H1 (cell line): ENCODE measurements around the gene P3H2. TPM values are rescaled to one million over a fixed set of nuclear protein-coding genes. Genes with fewer than 3 reads are reported as not detected.

Source experiments
- CTCF ChIA-PET: fragments of 300-600 bp; sonication (Branson Sonifier 250); formaldehyde crosslinking; loops from one replicate; lab custom pipeline; 2021; ENCODE audit not compliant: partially characterized antibody; lab: Charles Lee
- POLR2A ChIA-PET: fragments of 300-600 bp; sonication (Branson Sonifier 250); formaldehyde crosslinking; loops from one replicate; lab custom pipeline; 2021; ENCODE audit warnings: inconsistent platforms; ENCODE audit not compliant: partially characterized antibody; lab: Charles Lee
- DNase-seq, 2 experiments: peaks; one replicate each; pipeline versions ENCODE4 v3.0.0 to v3.0.0-alpha.2; 2010 to 2022; ENCODE audit warnings: low spot score in 2 of 2, low read depth in 1 of 2, mixed read lengths in 1 of 2
- FAIRE-seq: peaks from 2 replicates; lab custom pipeline; 2011; peaks lifted over from hg19 to GRCh38; lab: Jason Lieb, UNC
- H2AFZ ChIP-seq: 2 replicates; pipeline ENCODE4 v1.8.1; 2012; ENCODE audit warnings: low read length, inconsistent platforms
- H2AK5ac ChIP-seq: 2 replicates; pipeline ENCODE4 v1.6.1; 2013; ENCODE audit warnings: low read depth, low read length
- H2BK120ac ChIP-seq: replicated peaks from 2 replicates; pipeline ENCODE3; 2013; ENCODE audit warnings: low read depth, low read length, inconsistent platforms
- H2BK12ac ChIP-seq: 2 replicates; pipeline ENCODE4 v1.6.1; 2013; ENCODE audit warnings: low read depth, low read length
- H2BK15ac ChIP-seq: 2 replicates; pipeline ENCODE4 v1.6.1; 2013; ENCODE audit warnings: low read length
- H2BK20ac ChIP-seq: 2 replicates; pipeline ENCODE4 v1.6.1; 2013; ENCODE audit warnings: low read length
- H2BK5ac ChIP-seq: 2 replicates; pipeline ENCODE4 v1.6.1; 2013; ENCODE audit warnings: low read depth, low read length
- H3K14ac ChIP-seq: 2 replicates; pipeline ENCODE4 v1.6.1; 2013; ENCODE audit warnings: inconsistent platforms; ENCODE audit not compliant: insufficient read length
- H3K18ac ChIP-seq: 2 replicates; pipeline ENCODE4 v1.6.1; 2013; ENCODE audit warnings: low read length; ENCODE audit errors: extremely low read depth
- H3K23ac ChIP-seq: 2 replicates; pipeline ENCODE4 v1.6.1; 2013; ENCODE audit warnings: inconsistent platforms; ENCODE audit not compliant: insufficient read length
- H3K23me2 ChIP-seq: 2 replicates; pipeline ENCODE4 v1.6.1; 2013; ENCODE audit warnings: low read depth, low read length
- H3K27ac ChIP-seq: 2 replicates; pipeline ENCODE4 v1.6.1; 2011; ENCODE audit warnings: low read depth, low read length, inconsistent platforms
- H3K27me3 ChIP-seq, 4 experiments: replicated peaks in 1 of 4; 1 replicate in 1 of 4; 2 replicates in 3 of 4; pipeline versions ENCODE4 v1.6.1 to v1.8.1; 2011 to 2013; ENCODE audit warnings: low read length in 3 of 4, mild to moderate bottlenecking in 3 of 4, inconsistent platforms in 2 of 4, mixed read lengths in 2 of 4, moderate library complexity in 1 of 4; ENCODE audit not compliant: control insufficient read depth in 3 of 4, insufficient read depth in 3 of 4; ENCODE audit errors: extremely low read depth in 1 of 4
- H3K36me3 ChIP-seq, 4 experiments: 2 replicates each; pipeline versions ENCODE4 v1.6.1 to v1.8.1; 2011 to 2013; ENCODE audit warnings: mild to moderate bottlenecking in 4 of 4, low read length in 3 of 4, moderate library complexity in 2 of 4, control low read depth in 1 of 4, inconsistent platforms in 1 of 4; ENCODE audit not compliant: insufficient read depth in 4 of 4, control insufficient read depth in 2 of 4
- H3K4ac ChIP-seq: replicated peaks from 2 replicates; pipeline ENCODE3; 2013; ENCODE audit warnings: low read length, low read depth, mixed read lengths, inconsistent platforms; ENCODE audit not compliant: insufficient read length
- H3K4me1 ChIP-seq, 4 experiments: replicated peaks in 1 of 4; 1 replicate in 1 of 4; 2 replicates in 3 of 4; pipeline versions ENCODE4 v1.6.1 to v1.8.1; 2011 to 2013; ENCODE audit warnings: low read length in 3 of 4, inconsistent platforms in 2 of 4, mixed read lengths in 1 of 4; ENCODE audit not compliant: insufficient read depth in 4 of 4, control insufficient read depth in 3 of 4
- H3K4me2 ChIP-seq, 2 experiments: 2 replicates each; pipeline versions ENCODE4 v1.6.1 to v1.8.1; 2011 to 2013; ENCODE audit warnings: low read depth in 2 of 2, low read length in 2 of 2, control low read depth in 1 of 2, inconsistent platforms in 1 of 2, mild to moderate bottlenecking in 1 of 2; ENCODE audit not compliant: insufficient read depth in 1 of 2
- H3K4me3 ChIP-seq, 4 experiments: fragments of 200-600, 300-600 bp in 1 of 4; sonication (generic), shearing (Covaris generic), sonication (Bioruptor Twin) in 1 of 4; 2 replicates each; pipeline versions ENCODE4 v1.5.1 to v1.8.1; 2011 to 2016; ENCODE audit warnings: low read length in 4 of 4, low read depth in 3 of 4, control low read depth in 2 of 4, inconsistent platforms in 2 of 4, mild to moderate bottlenecking in 2 of 4, mixed read lengths in 1 of 4, moderate library complexity in 1 of 4; ENCODE audit not compliant: insufficient read depth in 2 of 4; ENCODE audit errors: extremely low read depth in 1 of 4
- H3K56ac ChIP-seq: replicated peaks from 2 replicates; pipeline ENCODE3; 2013; ENCODE audit warnings: low read depth, mild to moderate bottlenecking, mixed read lengths, low read length, inconsistent platforms; ENCODE audit not compliant: insufficient read length
- H3K79me1 ChIP-seq: 2 replicates; pipeline ENCODE4 v1.6.1; 2013; ENCODE audit warnings: low read depth, low read length, control low read depth
- H3K79me2 ChIP-seq, 2 experiments: 2 replicates each; pipeline versions ENCODE4 v1.6.1 to v1.8.1; 2012 to 2013; ENCODE audit warnings: low read length in 2 of 2, mild to moderate bottlenecking in 2 of 2, inconsistent platforms in 1 of 2; ENCODE audit not compliant: insufficient read depth in 2 of 2, control insufficient read depth in 1 of 2
- H3K9ac ChIP-seq, 4 experiments: replicated peaks in 1 of 4; 1 replicate in 1 of 4; 2 replicates in 3 of 4; pipeline versions ENCODE4 v1.6.1 to v1.8.1; 2011 to 2013; ENCODE audit warnings: low read depth in 3 of 4, low read length in 3 of 4, control low read depth in 2 of 4, mild to moderate bottlenecking in 2 of 4, moderate library complexity in 2 of 4, inconsistent platforms in 1 of 4; ENCODE audit errors: extremely low read depth in 1 of 4
- H3K9me3 ChIP-seq, 2 experiments: 2 replicates each; pipeline versions ENCODE4 v1.6.1 to v1.8.1; 2012 to 2013; ENCODE audit warnings: mild to moderate bottlenecking in 2 of 2, moderate library complexity in 2 of 2, control low read depth in 1 of 2, inconsistent platforms in 1 of 2, low read depth in 1 of 2, low read length in 1 of 2, mixed read lengths in 1 of 2; ENCODE audit not compliant: insufficient read depth in 2 of 2
- H4K20me1 ChIP-seq, 2 experiments: replicated peaks in 1 of 2; 2 replicates each; pipeline versions ENCODE3 to v1.8.1; 2011 to 2013; ENCODE audit warnings: inconsistent platforms in 2 of 2, low read length in 2 of 2, mild to moderate bottlenecking in 1 of 2; ENCODE audit not compliant: insufficient read depth in 2 of 2, control insufficient read depth in 1 of 2
- H4K5ac ChIP-seq: 2 replicates; pipeline ENCODE4 v1.6.1; 2013; ENCODE audit warnings: low read length, low read depth, mixed read lengths, inconsistent platforms; ENCODE audit not compliant: insufficient read length
- H4K8ac ChIP-seq: 2 replicates; pipeline ENCODE4 v1.8.0; 2013; ENCODE audit warnings: mild to moderate bottlenecking, moderate library complexity, low read length, inconsistent platforms; ENCODE audit not compliant: insufficient read depth; ENCODE audit errors: extremely low read depth
- H4K91ac ChIP-seq: replicated peaks from 2 replicates; pipeline ENCODE3; 2013; ENCODE audit warnings: low read length, mixed read lengths, inconsistent platforms; ENCODE audit not compliant: insufficient read length
- YY1 ChIP-seq: IDR thresholded peaks from 2 replicates; pipeline ENCODE4 v1.6.1; 2011; ENCODE audit warnings: low read depth, mild to moderate bottlenecking, low read length
- WGBS, 2 experiments: shearing (Covaris generic) in 1 of 2; methylation state at CpG; one replicate each; pipeline versions ENCODE4 v1.1.6 to v1.1.7; 2013 to 2015; ENCODE audit warnings: low lambda C conversion rate in 2 of 2, mixed read lengths in 2 of 2, inconsistent platforms in 1 of 2, low coverage in 1 of 2, missing lambda C conversion rate in 1 of 2; ENCODE audit not compliant: insufficient replicate concordance in 2 of 2, insufficient coverage in 1 of 2, insufficient read length in 1 of 2; ENCODE audit errors: extremely low coverage in 1 of 2, missing lambda C conversion rate in 1 of 2; 5-methylcytosine and 5-hydroxymethylcytosine counted together
- polyA plus RNA-seq, 7 experiments: library from polyadenylated mRNA; depleted of rRNA in 3 of 7; stranded (reverse) in 5 of 7; unstranded in 2 of 7; fragments of >200 nt in 5 of 7; fragments of 200-250 nt in 2 of 7; gene quantifications; 1 replicate in 5 of 7; 2 replicates in 1 of 7; 4 replicates in 1 of 7; pipeline versions ENCODE4 v1.2.1 to v1.2.3, GENCODE V29; 2011 to 2013; ENCODE audit warnings: missing spikeins in 2 of 7, mixed read lengths in 2 of 7
- total RNA-seq: library from RNA; stranded (reverse); fragmentation: NEBNext Ultra II Directional; extraction: Animal tissue kit (Norgen Biotek cat#: 25700); gene quantifications from 2 replicates; pipeline ENCODE4 v1.2.1, GENCODE V29; 2021

Gene P3H2
- total and polyA plus RNA-seq, 2 of the 8 experiments (the other 6 are each of a cell fraction or from before 2014, with no cell fraction given) = 40.5 to 60.4 TPM

DNA sequence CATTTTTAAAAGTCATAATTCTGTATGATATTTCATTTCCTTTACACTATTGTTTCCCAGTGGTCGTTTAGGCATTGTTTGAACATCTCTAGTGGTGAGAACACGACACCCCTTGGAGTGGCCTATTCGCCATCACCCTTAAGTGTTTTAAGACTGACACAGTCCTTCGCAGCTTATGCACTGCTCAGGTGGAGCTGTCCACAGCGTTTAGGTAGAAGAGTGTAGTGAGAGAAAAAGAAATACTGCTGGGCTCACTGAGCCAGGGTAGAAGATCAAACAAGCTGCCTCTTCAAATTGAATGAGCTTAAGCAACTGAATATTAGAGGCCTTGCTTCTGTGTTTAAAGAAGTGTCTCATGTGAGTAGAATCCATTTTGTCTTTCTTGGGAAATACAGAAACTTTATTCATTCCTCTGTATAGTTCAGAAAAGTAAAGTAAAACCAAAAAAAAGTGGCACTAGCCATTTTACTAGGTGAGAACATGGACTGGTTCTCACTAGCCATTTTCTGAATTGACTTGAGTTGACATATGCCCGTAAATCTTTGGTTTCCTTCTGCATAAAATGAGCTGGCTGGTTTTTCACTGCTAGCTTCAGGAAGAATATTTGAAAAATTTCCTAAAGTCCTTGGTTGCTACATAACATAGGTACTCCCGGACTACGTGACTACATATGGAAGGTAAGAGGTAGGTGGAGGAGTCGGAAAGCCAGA is 155.9 kb downstream of the P3H2 start:
- no peak overlapping the region for H3K4me2 ChIP-seq
- H3K27me3 ChIP-seq = no peaks in the 10 kb centered on the region
- no peak overlapping the region for H2BK5ac ChIP-seq
- H2BK20ac ChIP-seq = no peak overlapping the region
- peaks cover 0 to 5% (median 2%) of the 10 kb centered on the region in 4 experiments; a peak in 3 of 7 replicates for H3K4me1 ChIP-seq
- WGBS, 2 experiments = 83% methylated on average over 9 of the region's 9 CpGs; no CpG with 5 or more reads in 1 of the 2 experiments
- CTCF ChIA-PET = interaction anchor here (0.7 to 7.2 kb wide), 9 partner anchors 48 to 459 kb away, joined by 3 to 55 read pairs (median 7); partner anchors contain the start of gene CLDN1
- H2BK12ac ChIP-seq = no peak overlapping the region; the same call in 1 of the 2 replicates
- no peak overlapping the region for H2BK120ac ChIP-seq
- no peak overlapping the region for H3K27ac ChIP-seq
- H3K79me1 ChIP-seq = no peaks in the 10 kb centered on the region
- no peak overlapping the region for H3K18ac ChIP-seq
- no peak overlapping the region for H3K56ac ChIP-seq
- TF ChIP-seq YY1 = no peak
- no peak overlapping the region for H2BK15ac ChIP-seq
- no peaks in the 10 kb centered on the region for H4K20me1 ChIP-seq
- peaks cover 0 to 15% (median 12%) of the 10 kb centered on the region in 4 experiments; a peak in 4 of 8 replicates for H3K36me3 ChIP-seq
- H3K4ac ChIP-seq = no peak overlapping the region
- DNase-seq (no peak), FAIRE-seq (no peak)
- H3K14ac ChIP-seq = no peak overlapping the region
- H2AK5ac ChIP-seq = no peak overlapping the region
- H4K5ac ChIP-seq = no peak overlapping the region
- no peak overlapping the region for H3K4me3 ChIP-seq
- no peaks in the 10 kb centered on the region for H3K79me2 ChIP-seq
- POLR2A ChIA-PET = no interaction called here
- H2AFZ ChIP-seq = no peak overlapping the region
- H3K23ac ChIP-seq = no peak overlapping the region
- H4K8ac ChIP-seq = no peak overlapping the region
- H4K91ac ChIP-seq = no peak overlapping the region
- no peaks in the 10 kb centered on the region for H3K9me3 ChIP-seq
- H3K23me2 ChIP-seq = no peaks in the 10 kb centered on the region
- no peak overlapping the region for H3K9ac ChIP-seq
